MM.1S (cell line): ENCODE data around the gene FRMD4B.

ENCODE experiments used
- DNase-seq: peaks from one replicate; pipeline ENCODE4 v3.0.0-alpha.2; 2015
- H2AFZ ChIP-seq: fragments of 300-600 bp; sonication (generic); 2 replicates; pipeline ENCODE4 v1.6.0; 2016; ENCODE audit warnings: antibody characterized with exemption, low read length
- H3F3A ChIP-seq: fragments of 300-600 bp; sonication (generic); 2 replicates; pipeline ENCODE4 v1.6.1; 2016; ENCODE audit warnings: mild to moderate bottlenecking, antibody characterized with exemption, low read length, moderate library complexity, mixed read lengths; ENCODE audit not compliant: insufficient read depth
- H3K27ac ChIP-seq: fragments of 300-600 bp; sonication (generic); 2 replicates; pipeline ENCODE4 v1.5.1; 2016; ENCODE audit warnings: mild to moderate bottlenecking, low read length
- H3K27me3 ChIP-seq: fragments of 300-600 bp; sonication (generic); replicated peaks from 2 replicates; pipeline ENCODE4 v1.6.0; 2016; ENCODE audit warnings: low read length; ENCODE audit not compliant: insufficient read depth
- H3K36me3 ChIP-seq: fragments of 300-600 bp; sonication (generic); replicated peaks from 2 replicates; pipeline ENCODE4 v1.6.1; 2016; ENCODE audit warnings: mild to moderate bottlenecking, low read length, mixed read lengths; ENCODE audit not compliant: insufficient read depth
- H3K4me1 ChIP-seq: fragments of 300-600 bp; sonication (generic); 2 replicates; pipeline ENCODE4 v1.6.1; 2016; ENCODE audit warnings: low read length, mixed read lengths
- H3K4me2 ChIP-seq: fragments of 300-600 bp; sonication (generic); 2 replicates; pipeline ENCODE4 v1.6.0; 2016; ENCODE audit warnings: low read depth, low read length
- H3K4me3 ChIP-seq: fragments of 300-600 bp; sonication (generic); 2 replicates; pipeline ENCODE4 v1.5.1; 2016; ENCODE audit warnings: low read length, mixed read lengths
- H3K79me2 ChIP-seq: fragments of 300-600 bp; sonication (generic); 2 replicates; pipeline ENCODE4 v1.6.1; 2016; ENCODE audit warnings: mixed run types, low read length, mixed read lengths
- H3K9ac ChIP-seq: fragments of 300-600 bp; sonication (generic); 2 replicates; pipeline ENCODE4 v1.6.1; 2016; ENCODE audit warnings: low read length, mixed read lengths
- H3K9me2 ChIP-seq: fragments of 300-600 bp; sonication (generic); replicated peaks from 2 replicates; pipeline ENCODE4 v1.6.1; 2016; ENCODE audit warnings: mild to moderate bottlenecking, low read length, mixed read lengths; ENCODE audit not compliant: insufficient read depth
- H3K9me3 ChIP-seq: fragments of 300-600 bp; sonication (generic); replicated peaks from 2 replicates; pipeline ENCODE4 v1.6.1; 2016; ENCODE audit warnings: mild to moderate bottlenecking, low read length, mixed read lengths; ENCODE audit not compliant: insufficient read depth
- H4K20me1 ChIP-seq: fragments of 300-600 bp; sonication (generic); 2 replicates; pipeline ENCODE4 v1.6.1; 2016; ENCODE audit warnings: mild to moderate bottlenecking, low read length, moderate library complexity, mixed read lengths; ENCODE audit not compliant: insufficient read depth
- EZH2 ChIP-seq: fragments of 300-600 bp; sonication (generic); optimal IDR thresholded peaks from 2 replicates; pipeline ENCODE3; 2017; ENCODE audit warnings: low read depth, mild to moderate bottlenecking, antibody characterized with exemption, low read length, mixed read lengths
- EZH2phosphoT487 ChIP-seq: fragments of 300-600 bp; sonication (generic); IDR thresholded peaks from 2 replicates; pipeline ENCODE4 v1.6.1; 2018; ENCODE audit warnings: antibody characterized with exemption, low read length
- TF ChIP-seq, protein P1 (sequence below): fragments of 300-600 bp; sonication (generic); IDR thresholded peaks from 2 replicates; pipeline ENCODE4 v1.5.1; 2016; ENCODE audit warnings: antibody characterized with exemption, low read length, mixed read lengths

FRMD4B gene

DNA sequence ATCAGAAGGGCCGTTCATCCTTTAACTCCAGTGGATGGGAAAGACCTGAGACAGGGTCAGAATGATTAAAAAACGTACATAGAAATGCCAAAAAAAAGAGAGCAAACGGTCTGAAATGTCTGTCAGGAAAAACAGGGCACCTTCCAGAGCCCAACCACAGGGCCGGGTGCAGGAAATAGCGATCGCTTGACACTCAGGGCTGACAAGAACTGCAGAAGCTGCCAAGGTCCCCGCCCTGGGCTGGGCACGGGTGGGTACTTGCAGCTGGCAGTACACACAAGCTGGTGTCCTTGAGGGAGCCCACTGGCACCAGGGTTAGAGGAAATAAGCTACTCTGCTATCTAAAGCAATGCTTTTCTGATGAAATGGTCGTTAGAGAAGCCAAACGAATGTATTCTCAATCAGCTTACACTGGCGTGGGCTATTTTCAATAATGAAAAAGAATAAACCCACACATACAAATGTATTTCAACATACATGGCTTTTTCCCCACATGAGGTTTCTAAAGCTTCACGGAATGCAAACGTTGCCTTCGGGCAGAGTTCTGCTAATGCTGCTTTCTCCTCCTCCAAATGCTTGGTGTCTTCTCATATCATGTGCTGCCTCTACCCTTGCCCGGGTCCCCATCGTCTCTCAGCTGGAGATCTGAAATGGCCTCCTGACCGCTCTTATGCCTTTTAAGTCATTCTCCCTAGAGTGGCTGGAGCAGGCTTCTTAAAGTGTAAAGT, 15.6 kb downstream of the FRMD4B start:
- H3K4me1 ChIP-seq, result peaks cover 21% of the 10 kb centered on the region
- H3K9me3 ChIP-seq, result no peaks in the 10 kb centered on the region
- no peak overlapping the region for H3K4me3 ChIP-seq
- no peaks in the 10 kb centered on the region for H4K20me1 ChIP-seq
- H3K27ac ChIP-seq, result no peak overlapping the region
- H2AFZ ChIP-seq, result no peak overlapping the region
- no peaks in the 10 kb centered on the region for H3K36me3 ChIP-seq
- H3K9ac ChIP-seq, result no peak overlapping the region
- no peaks in the 10 kb centered on the region for H3K27me3 ChIP-seq
- no peak overlapping the region for H3K4me2 ChIP-seq
- TF ChIP-seq, protein P1, sequence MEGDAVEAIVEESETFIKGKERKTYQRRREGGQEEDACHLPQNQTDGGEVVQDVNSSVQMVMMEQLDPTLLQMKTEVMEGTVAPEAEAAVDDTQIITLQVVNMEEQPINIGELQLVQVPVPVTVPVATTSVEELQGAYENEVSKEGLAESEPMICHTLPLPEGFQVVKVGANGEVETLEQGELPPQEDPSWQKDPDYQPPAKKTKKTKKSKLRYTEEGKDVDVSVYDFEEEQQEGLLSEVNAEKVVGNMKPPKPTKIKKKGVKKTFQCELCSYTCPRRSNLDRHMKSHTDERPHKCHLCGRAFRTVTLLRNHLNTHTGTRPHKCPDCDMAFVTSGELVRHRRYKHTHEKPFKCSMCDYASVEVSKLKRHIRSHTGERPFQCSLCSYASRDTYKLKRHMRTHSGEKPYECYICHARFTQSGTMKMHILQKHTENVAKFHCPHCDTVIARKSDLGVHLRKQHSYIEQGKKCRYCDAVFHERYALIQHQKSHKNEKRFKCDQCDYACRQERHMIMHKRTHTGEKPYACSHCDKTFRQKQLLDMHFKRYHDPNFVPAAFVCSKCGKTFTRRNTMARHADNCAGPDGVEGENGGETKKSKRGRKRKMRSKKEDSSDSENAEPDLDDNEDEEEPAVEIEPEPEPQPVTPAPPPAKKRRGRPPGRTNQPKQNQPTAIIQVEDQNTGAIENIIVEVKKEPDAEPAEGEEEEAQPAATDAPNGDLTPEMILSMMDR, result no peak
- no peaks in the 10 kb centered on the region for H3K9me2 ChIP-seq
- H3K79me2 ChIP-seq, result no peaks in the 10 kb centered on the region
- no peak for DNase-seq
- H3F3A ChIP-seq, result peaks cover 7% of the 10 kb centered on the region

DNA sequence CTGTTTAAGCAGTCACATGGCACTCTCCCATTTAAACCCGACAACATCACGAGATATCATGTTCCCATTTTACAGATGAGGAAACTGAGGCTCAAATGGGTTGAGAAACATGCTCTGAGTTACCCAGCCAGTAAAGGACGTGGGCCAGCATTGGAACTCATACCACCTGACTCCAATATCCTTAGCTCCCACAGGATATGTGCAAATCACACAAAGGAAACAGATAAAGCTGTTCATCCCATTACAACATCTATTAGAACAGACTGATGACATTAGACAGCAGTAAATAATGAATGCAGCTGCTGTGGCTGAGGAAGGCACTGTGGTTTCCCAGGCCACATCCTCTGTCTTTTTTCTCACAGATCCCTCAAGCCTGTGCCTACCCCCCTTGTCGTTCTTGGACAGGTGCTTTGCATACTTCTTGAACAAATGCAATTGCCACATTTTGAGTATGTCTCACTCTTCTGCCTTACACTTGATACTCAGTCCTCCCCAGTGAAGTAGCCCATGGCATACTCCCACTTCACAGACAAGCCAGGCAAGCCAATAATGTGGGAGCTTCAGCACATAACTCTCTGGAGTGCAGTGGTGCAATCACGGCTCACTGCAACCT, 17.7 kb downstream of the FRMD4B start:
- H3K27me3 ChIP-seq, result no peaks in the 10 kb centered on the region
- no peaks in the 10 kb centered on the region for H3K9me3 ChIP-seq
- DNase-seq, result peak; percentile 95
- no peaks in the 10 kb centered on the region for H3K9me2 ChIP-seq
- no peak overlapping the region for H3K9ac ChIP-seq
- no peak overlapping the region for H3K4me3 ChIP-seq
- no peaks in the 10 kb centered on the region for H3K79me2 ChIP-seq
- peaks cover 39% of the 10 kb centered on the region for H3K4me1 ChIP-seq
- peaks cover 16% of the 10 kb centered on the region for H3F3A ChIP-seq
- peak overlapping the region; percentile 56; the same call in 1 of the 2 replicates for H3K27ac ChIP-seq
- H3K36me3 ChIP-seq, result no peaks in the 10 kb centered on the region
- peak overlapping the region; percentile 45; the same call in 1 of the 2 replicates for H2AFZ ChIP-seq
- no peaks in the 10 kb centered on the region for H4K20me1 ChIP-seq
- TF ChIP-seq, protein P1, result no peak
- TF ChIP-seq EZH2 (no peak), EZH2phosphoT487 (no peak)
- peak overlapping the region; percentile 61 for H3K4me2 ChIP-seq

DNA sequence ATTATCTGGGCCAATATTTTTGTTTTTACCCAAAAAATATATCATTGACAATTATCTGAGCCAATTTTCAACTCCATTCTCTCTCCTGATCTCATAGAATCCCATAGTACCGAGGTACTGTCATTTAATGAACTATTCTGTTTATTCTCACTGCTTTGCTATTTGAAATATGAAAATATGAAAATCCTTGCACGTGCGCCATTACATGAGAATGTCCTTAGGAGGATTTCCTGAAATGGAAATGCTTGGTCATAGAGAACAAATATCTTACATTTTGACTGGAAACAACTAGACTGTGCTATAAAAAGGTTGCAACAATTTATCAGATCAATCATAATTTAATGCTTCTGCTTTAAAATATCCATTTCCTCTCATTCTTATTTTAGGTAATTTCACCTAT, 18.3 kb downstream of the FRMD4B start:
- H3F3A ChIP-seq, result peaks cover 16% of the 10 kb centered on the region
- TF ChIP-seq, protein P1, result no peak
- TF ChIP-seq EZH2phosphoT487 (no peak), EZH2 (no peak)
- no peaks in the 10 kb centered on the region for H3K9me2 ChIP-seq
- H3K4me3 ChIP-seq, result no peak overlapping the region
- H3K4me2 ChIP-seq, result peak overlapping the region; percentile 10; the same call in 1 of the 2 replicates
- DNase-seq, result no peak
- H3K9ac ChIP-seq, result no peak overlapping the region
- peak overlapping the region; percentile 56; the same call in 1 of the 2 replicates for H3K27ac ChIP-seq
- H3K9me3 ChIP-seq, result no peaks in the 10 kb centered on the region
- H3K27me3 ChIP-seq, result no peaks in the 10 kb centered on the region
- no peaks in the 10 kb centered on the region for H3K36me3 ChIP-seq
- H3K4me1 ChIP-seq, result peaks cover 39% of the 10 kb centered on the region
- H3K79me2 ChIP-seq, result no peaks in the 10 kb centered on the region
- H4K20me1 ChIP-seq, result no peaks in the 10 kb centered on the region
- no peak overlapping the region for H2AFZ ChIP-seq
